Measurements from ENCODE around the gene PHTF2.
"Not testable (repeated sequence)": the region's sequence is repeated elsewhere in the genome, so short reads cannot be mapped to it uniquely, and the experiment has no call there.

The PHTF2 gene

DNA sequence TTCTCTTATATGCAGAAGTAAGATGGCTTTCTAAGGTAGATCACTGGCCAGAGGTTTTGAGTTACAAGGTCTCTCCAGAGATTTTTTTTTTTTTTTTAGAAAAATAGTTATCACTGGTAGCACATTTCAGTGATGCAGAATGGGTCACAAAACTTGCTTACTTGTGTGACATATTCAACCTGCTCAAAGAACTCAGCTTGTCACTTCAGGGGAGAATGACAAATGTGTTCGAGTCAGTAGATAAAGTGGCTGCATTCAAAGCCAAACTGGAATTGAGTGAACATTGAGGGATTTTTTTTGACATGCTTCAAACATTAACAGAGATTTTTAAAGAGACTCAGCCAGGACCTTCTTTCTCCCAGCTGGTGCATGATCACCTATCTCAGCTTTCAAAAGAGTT is 33.4 kb downstream of the PHTF2 start:
- no peak for DNase-seq

DNA sequence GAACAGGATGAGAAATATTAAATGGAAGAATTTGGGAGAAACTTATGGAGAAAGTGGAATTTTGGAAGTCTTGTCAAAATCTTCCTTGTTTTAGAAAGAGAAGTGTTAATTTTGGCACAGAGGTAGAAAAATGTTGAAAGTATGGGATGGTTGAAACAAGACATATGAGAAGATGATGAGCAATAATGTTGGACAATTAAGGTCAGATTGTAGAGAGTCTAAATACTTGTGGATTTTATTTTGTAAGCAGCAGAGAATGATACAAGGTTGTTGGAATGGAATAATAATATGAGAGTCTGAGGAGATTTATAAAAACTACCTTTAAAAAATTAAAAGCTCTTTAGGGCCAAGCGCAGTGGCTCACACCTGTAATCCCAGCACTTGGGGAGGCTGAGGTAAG is 34.6 kb downstream of the PHTF2 start:
- no peak for DNase-seq

- DNase-seq, result not testable (repeated sequence)
Measured at GRCh38 chr7:77836425-77836824, 37.9 kb downstream of the PHTF2 start.

GRCh38 chr7:77837275-77837674 is 38.7 kb downstream of the PHTF2 start:
- DNase-seq, result no peak

DNA sequence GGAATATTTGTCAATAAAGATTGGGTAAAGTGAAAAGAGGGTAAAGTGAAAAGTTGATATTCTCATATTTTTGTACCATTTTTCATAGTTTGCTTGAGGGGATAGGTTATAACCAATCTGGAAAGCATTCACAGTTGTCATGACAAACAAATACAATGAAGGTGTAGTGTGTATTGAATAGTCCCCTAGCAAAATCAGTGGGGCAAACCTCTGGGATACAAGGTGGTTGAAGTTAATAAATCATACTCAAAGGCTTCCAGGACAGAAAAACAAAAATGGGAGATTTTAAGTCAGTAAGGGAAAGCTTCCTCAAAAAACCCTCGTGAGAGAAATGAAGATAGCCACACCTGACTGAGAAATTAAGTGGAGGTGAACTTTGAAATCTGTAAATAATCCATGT is 39.4 kb downstream of the PHTF2 start:
- no peak for DNase-seq

DNA sequence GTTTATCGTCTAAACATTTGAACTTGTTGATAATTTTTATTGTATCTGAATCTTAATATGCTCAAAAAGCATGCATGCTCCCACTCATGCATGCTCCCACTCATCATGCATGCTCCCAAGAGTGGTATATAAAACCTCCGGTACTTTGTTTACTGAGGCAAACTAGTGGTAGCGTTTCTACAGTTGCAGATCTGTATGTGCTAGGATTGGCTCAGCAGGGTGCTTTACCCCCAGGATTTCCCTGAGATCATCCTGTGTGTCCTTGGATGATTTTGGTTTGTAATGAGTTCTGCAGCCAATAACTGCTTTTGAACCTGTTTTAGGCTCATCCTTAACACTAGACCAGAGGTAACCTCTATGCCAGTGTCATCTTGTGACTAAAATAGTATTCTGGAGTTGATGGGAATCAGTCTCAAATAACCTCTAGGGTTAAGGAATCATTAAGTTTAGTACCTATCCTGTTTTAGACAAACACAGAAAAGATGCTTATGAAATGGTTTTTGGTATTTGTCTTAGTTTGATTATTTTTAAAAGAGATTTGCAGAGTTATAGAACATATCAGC is 40.4 kb downstream of the PHTF2 start:
- no peak for DNase-seq

DNA sequence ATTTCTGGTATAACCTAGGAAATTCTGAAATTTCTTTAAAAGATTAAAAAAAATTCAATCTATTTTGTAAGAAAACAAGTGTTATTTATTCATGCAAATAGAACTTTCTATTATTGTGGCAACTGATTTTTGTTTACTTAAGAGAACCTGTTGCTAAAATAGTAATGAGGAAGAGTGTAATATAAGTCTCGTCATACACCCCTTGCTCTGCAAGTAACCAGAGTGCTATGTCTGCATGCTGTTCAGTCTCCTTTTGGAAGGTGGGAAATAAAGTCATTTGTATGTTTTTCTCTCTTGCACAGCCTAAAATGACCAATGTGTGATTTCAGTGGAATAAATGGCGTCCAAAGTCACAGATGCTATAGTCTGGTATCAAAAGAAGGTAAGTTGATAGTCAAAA is 41.3 kb downstream of the PHTF2 start:
- DNase-seq, result no peak

DNA sequence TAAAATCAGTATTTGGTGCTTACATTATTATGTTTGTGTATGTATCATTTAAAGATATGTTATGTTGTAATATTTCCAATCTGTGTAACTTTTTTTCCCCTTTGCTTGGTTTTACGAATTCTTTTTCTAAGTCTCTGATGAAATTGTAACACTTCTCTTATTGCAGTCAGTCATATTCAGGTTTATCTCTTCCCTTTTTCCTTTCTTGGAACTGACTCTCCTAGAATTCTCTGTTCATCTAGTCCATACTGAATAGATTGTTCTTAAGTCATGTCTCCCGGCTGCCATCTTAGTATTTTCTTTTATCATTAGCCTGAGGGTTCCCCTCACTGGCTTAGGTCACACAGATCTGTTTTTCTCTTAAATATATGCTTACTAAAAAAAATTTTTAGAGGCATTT is 44.6 kb downstream of the PHTF2 start:
- no peak for DNase-seq

- DNase-seq, result no peak
Measured at GRCh38 chr7:77846317-77847092, 47.9 kb downstream of the PHTF2 start.

DNA sequence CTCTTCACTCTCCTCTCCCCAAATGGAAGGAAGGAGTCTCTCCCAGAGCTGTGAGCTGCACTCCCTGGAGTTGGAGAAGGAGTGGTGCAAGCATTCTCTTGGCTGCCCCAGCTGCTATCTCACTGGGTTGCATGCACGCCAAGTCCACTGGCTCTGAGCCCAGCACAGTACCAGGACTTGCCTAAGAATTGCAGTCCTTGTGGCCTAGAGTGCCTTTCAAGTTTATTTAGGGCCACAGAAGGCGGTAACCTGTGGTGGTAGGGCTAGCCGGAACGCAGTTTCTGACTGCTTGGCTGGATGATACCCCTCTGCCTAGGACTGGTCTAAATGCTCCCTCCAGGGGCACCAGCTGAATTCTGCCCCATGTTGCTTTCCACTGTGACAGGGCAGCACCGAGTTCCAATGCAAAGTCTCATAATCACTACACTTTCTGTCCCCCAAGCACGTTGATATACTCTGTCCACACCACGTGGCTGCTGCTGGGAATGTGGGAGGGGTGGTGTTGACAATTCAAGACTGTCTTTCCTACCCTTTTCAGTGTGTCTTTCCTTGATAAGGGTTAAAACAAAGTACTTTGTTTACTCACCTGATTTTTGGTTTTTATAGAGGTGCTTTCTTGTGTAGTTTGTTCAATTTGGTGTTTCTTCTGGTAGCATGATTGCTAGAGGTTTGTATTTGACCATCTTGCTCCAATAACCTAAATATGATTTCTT is 57.0 kb downstream of the PHTF2 start:
- DNase-seq, result no peak

- no peak for DNase-seq
Measured at GRCh38 chr7:77858278-77858677, 59.7 kb downstream of the PHTF2 start.

DNA sequence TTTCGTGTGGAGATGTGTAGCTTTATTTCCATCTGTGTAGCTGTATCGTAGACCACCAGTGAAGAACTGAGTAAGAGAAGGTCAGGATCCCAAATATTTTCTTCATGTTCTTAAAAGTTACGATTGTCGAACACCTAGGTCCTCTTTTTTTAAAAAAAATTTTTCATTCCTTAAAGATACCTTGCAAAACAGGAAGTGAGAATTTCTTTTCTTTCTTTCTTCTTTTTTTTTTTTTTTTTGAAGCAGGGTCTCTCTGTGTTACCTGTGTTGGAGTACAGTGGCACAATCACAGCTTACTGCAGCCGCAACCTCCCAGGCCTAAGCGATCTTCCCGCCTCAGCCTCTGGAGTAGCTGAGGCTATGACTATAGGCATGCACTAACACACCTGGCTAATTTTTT is 60.8 kb downstream of the PHTF2 start:
- no peak for DNase-seq

- no peak for DNase-seq
Measured at GRCh38 chr7:77862691-77863090, 64.1 kb downstream of the PHTF2 start.

DNA sequence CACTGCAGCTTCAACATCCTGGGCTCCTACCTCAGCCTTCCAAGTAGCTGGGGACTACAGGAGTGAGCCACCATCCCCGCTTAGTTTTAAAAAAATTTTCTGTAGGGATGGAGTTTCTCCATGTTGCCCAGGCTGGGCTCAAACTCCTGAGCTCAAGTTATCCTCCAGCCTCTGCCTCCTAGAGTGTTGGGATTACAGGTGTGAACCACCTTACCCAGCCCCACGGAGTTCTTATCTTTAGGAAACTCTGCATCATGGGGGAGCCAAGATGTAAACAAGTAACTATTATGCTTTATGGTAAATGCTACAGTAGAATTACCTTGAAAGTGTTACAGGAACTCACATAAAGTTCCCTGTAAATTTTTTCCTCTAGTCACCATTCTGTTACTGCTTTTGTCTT is 65.3 kb downstream of the PHTF2 start:
- no peak for DNase-seq

- no peak for DNase-seq
Measured at GRCh38 chr7:77866370-77866769, 67.8 kb downstream of the PHTF2 start.

GRCh38 chr7:77866786-77867536 is 68.4 kb downstream of the PHTF2 start:
- no peak for DNase-seq

DNA sequence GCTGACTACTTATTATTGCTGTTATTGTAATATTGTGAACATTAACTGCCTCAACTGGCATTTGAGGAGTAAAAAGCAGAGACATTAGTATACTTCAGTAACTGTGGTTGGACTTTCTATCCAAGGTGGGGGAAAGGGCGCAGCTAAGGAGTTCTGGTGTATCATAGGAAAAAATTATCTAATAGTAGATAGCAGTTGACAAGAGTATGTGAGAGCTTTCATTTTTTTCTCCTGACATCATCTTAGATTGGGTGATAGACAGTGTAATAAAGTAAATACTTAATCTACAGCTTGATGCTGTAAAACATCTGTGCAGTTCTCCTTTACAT is 68.9 kb downstream of the PHTF2 start:
- DNase-seq, result no peak

DNA sequence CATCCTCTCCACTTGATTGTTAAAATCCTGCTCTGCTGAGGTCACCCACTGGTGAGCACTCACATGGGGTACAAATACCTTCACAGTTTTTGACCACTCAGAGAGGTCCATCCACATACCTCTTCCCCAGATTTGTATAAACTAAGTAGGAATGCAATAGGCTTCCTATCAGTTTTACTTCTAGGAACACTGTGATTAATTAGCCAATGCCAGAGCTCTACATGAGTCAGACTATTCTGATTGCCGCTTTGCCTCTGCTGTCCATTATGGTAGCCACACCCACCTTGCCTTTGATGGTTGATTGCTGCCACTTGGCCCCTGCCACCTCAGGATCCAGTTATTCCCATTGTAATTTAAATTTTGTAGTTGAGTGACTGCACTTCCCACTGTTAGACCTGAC is 73.7 kb downstream of the PHTF2 start:
- DNase-seq, result not testable (repeated sequence)

DNA sequence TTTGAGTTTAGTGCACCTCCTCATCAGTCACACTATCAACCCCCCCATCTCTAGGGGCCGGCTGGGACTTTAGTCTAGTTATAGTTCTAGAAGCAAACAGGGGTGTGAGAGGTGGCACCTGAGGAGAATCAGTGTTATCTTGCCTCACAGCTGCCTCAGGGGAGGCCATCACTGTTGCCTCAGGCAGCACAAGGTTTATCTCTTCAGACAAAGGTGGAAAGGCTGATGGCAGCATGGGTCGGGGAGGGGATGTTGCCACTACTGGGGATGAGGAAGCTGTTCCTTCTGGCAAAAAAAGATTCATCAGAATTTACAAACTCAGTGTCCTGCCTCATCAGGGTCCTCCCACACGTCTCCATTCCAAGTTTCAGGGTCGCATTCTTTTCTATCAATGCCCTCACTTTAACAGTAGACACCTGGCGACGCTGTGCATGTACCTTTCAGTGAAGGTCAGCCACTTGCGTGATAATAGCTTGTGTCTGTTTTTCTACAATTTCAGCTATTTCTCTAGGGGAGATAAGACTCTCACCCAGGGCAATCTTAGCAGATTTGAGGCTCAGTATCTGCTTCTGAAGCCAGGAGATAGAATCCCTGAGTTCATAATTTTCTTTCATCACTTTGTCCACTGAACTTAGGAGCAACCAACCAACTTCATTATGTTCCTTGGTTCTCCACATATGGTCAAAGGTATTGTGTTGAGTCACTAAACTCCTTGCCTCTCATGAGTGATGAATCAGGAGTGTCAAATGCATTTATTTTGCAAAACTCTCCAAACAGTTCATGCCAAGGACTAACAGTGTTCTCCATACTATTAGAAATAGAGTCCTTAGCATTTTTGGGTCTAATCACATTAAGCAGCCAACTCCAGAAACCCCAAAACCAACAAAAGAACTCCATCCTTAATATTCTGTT is 75.1 kb downstream of the PHTF2 start:
- DNase-seq, result not testable (repeated sequence)

- DNase-seq, result peak; percentile 2
Measured at GRCh38 chr7:77877791-77878190, 79.2 kb downstream of the PHTF2 start.

DNA sequence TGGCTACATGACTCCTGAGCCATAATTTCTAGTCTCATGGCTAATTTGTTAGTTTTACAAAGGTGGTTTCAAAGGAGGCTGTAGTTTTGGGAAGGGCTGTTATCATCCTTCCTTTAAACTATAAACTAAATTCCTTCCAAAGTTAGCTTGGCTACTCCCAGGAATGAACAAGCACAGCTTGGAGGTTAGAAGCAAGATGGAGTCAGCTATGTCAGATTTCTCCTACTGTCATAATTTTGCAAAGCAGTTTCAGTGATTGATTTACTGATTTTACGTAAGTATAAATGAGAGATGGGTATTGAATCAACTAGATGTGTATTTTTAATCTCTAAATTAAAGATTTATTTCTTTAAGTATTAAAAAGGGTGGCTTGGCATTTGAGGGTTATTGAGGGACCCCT is 79.9 kb downstream of the PHTF2 start:
- no peak for DNase-seq

DNA sequence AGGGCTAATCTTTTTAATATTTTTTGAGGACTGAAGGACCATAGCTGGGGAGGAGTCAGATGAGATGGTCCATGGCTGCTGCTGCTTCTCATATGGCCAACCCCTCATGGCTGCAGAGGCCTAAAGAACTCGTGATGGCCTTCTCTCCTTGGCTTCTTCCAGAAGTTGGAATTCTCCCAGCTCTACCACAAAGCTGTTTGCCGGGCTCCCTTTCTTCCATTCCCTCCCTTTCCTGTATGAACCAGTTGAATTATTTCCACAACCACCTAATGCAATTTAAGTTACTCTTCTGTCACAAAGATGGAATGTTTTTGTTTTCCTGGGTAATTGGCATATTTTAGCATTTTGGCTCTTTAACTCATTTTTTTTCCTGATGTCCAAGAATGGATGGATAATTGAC is 80.7 kb downstream of the PHTF2 start:
- no peak for DNase-seq

DNA sequence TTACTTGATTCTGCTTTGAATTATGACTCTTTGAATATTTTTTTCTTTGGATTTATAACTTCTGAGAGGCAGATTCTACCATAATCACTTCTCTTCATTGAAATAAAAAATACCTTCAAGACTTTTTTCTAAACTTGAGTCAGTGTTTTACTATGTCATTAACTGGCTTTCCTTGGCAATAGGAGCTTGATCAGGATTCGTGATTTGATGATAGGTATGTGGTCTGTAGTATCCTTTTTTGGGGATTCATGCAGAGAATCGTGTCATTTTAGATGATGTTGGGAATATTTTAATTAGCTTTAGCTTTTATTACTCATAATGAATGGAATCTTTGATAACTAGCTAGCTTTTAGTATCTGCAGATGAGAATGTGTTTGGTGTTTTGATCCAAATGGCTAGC is 83.3 kb downstream of the PHTF2 start:
- DNase-seq, result no peak
